H7 (cell line): ENCODE measurements around the gene IPO5. TPM values are rescaled to one million over a fixed set of nuclear protein-coding genes. Genes with fewer than 3 reads are reported as not detected.
"Not testable (repeated sequence)": the region's sequence is repeated elsewhere in the genome, so short reads cannot be mapped to it uniquely, and the experiment has no call there.

Source experiments
- DNase-seq: peaks from one replicate; pipeline ENCODE4 v3.0.0; 2012
- H3K27me3 ChIP-seq: 2 replicates; pipeline ENCODE4 v1.6.0; 2011; ENCODE audit warnings: mild to moderate bottlenecking, low read length; ENCODE audit not compliant: control insufficient read depth, insufficient read depth
- H3K36me3 ChIP-seq: replicated peaks from 2 replicates; pipeline ENCODE4 v1.5.1; 2011; ENCODE audit warnings: low read length; ENCODE audit not compliant: control insufficient read depth, insufficient read depth
- H3K4me3 ChIP-seq: 2 replicates; pipeline ENCODE4 v1.5.1; 2011; ENCODE audit warnings: low read depth, mild to moderate bottlenecking, control low read depth, low read length, moderate library complexity; ENCODE audit not compliant: insufficient read depth
- total RNA-seq: library from RNA; depleted of rRNA; stranded (reverse); fragments of >200 nt; shearing (Covaris generic); gene quantifications from 2 replicates; pipeline ENCODE4 v1.2.3, GENCODE V29; 2014

IPO5 gene
- total RNA-seq, 1 experiment from 2014 or later, result 394 TPM

DNA sequence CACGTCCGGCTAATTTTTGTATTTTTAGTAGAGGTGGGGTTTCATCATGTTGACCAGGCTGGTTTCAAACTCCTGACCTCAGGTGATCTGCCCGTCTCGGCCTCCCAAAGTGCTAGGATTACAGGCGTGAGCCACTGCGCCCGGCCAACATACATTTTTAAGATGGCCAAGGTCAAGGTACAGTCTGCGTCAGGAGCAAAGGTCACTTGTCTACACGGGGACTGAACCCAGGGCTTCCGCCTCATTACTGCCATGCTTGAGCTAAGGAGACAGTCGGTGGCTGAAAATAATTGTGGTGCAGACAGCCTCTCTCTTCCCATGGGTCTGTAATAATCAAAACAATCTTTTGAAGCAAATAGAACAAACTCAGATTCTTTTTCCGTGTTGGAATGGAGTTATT lies 94.3 kb downstream of the IPO5 start:
- H3K36me3 ChIP-seq, H3K4me3 ChIP-seq, H3K27me3 ChIP-seq, DNase-seq: not testable (repeated sequence)

DNA sequence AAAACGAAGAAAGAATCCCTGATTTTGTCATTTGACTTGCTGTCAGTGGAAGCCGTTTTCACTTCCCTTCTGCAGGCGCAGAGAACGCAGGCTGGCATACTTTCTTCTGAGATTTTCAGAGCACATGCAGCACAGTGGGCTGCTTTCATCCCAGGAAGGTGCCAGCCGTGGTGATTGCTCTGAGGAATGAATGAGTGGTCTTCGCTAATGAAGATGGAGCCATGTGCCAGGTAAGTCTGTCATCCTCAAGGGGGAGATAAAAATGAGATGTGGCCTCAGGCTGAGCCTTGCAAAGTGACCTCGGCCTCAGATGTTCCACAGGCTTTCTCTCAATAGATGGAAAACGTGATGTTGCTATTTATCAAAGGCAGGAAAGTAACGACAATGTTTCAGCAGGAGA lies 94.8 kb downstream of the IPO5 start:
- Histone ChIP-seq H3K4me3 (no peak overlapping the region), H3K36me3 (no peaks in the 10 kb centered on the region), H3K27me3 (no peaks in the 10 kb centered on the region)
- DNase-seq, result peak; percentile 45

DNA sequence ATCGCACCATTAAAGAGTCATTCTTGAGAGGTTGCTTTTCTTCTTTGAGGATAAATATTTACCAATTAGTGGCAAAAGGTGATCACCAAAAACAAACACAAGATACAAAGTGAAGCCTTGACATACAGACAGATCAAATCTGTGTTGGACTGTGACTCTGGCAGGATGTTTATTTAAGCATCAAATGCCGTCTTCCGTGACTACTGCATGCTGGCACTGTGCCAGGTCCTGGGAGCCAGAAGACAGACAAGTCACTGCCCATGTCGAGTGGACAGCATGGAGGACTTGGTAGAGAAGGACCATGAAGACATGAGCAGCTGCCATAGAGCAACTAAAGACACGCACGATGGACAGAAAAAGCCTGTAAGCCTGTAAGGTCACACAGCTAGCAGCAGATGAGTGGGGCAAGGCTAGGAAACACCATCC lies 96.6 kb downstream of the IPO5 start:
- no peak overlapping the region for H3K4me3 ChIP-seq
- no peaks in the 10 kb centered on the region for H3K27me3 ChIP-seq
- no peak for DNase-seq
- H3K36me3 ChIP-seq, result no peaks in the 10 kb centered on the region

- no peak for DNase-seq
- H3K4me3 ChIP-seq, result no peak overlapping the region
- no peaks in the 10 kb centered on the region for H3K27me3 ChIP-seq
- H3K36me3 ChIP-seq, result no peaks in the 10 kb centered on the region
These were observed 98.9 kb downstream of the IPO5 start for GRCh38 chr13:98052412-98052811.

- no peaks in the 10 kb centered on the region for H3K27me3 ChIP-seq
- no peaks in the 10 kb centered on the region for H3K36me3 ChIP-seq
- H3K4me3 ChIP-seq, result no peak overlapping the region
- no peak for DNase-seq
These were observed 100.8 kb downstream of the IPO5 start for GRCh38 chr13:98054301-98054700.

- no peaks in the 10 kb centered on the region for H3K36me3 ChIP-seq
- DNase-seq, result no peak
- no peaks in the 10 kb centered on the region for H3K27me3 ChIP-seq
- H3K4me3 ChIP-seq, result no peak overlapping the region
These were observed 102.1 kb downstream of the IPO5 start for GRCh38 chr13:98055623-98056022.

- no peak for DNase-seq
- H3K4me3 ChIP-seq, result no peak overlapping the region
- H3K27me3 ChIP-seq, result no peaks in the 10 kb centered on the region
- no peaks in the 10 kb centered on the region for H3K36me3 ChIP-seq
These were observed 103.5 kb downstream of the IPO5 start for GRCh38 chr13:98056839-98057410.

DNA sequence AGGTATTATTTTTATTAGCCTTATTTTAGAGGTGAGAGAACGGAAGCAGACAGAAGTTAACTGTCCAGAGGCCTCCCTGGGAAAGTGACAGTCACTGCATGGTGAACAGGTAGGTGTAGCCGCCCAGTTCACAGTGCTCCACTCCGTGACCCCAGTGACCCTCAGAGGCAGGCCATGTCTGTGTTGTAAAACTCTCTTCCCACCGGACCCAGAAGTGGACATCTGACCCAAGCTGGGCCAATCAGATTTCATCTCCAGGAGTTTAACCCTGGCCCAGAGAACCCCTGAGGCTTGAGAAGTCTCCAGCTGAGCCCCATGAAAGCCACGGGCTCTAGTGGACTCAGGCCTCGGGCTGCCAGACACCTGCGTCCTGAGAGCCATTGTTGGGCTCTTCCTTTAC lies 105.8 kb downstream of the IPO5 start:
- H3K4me3 ChIP-seq, result no peak overlapping the region
- H3K36me3 ChIP-seq, result no peaks in the 10 kb centered on the region
- no peaks in the 10 kb centered on the region for H3K27me3 ChIP-seq
- DNase-seq, result no peak

DNA sequence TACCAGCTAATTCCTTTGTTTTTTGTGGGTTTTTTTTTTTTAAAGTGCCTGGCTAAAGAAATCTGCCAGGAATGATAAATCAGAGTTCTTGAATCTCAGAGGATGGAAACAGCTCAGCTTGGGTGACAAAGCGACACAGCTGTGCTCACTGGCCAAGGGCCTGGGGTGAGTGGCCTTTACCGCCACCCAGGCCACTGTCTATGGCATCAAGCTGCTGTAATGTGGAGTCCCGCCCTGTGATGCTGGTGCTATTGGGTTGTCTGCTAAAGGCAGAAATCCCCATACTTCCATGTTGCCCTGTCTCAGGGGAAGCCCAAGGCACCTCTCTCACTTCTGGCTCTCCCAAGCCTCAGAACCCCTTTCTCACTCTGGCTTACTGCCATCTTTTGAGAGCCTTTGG lies 106.8 kb downstream of the IPO5 start:
- no peak for DNase-seq
- Histone ChIP-seq H3K4me3 (no peak overlapping the region), H3K27me3 (no peaks in the 10 kb centered on the region), H3K36me3 (no peaks in the 10 kb centered on the region)

- Histone ChIP-seq H3K4me3 (no peak overlapping the region), H3K27me3 (no peaks in the 10 kb centered on the region)
These were observed 112.0 kb downstream of the IPO5 start for GRCh38 chr13:98065468-98065867.

DNA sequence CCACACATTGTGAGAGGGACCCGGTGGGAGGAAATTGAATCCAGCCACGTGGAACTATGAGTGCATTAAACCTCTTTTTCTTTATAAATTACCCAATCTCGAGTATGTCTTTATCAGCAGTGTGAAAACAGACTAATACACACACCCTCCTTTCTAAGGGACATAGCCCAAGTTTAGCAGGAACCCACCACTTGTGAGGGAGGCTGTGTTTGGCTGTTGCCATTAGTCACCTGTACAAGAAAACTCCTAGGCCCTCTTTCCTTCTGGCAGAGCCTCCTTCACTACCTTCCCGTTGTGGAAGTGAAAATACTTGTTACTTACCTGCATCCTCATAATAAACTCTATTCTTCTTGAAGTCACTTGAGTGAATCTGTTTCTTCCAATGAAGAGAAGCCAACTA lies 113.2 kb downstream of the IPO5 start:
- H3K36me3 ChIP-seq, result no peaks in the 10 kb centered on the region
- no peak overlapping the region for H3K4me3 ChIP-seq
- no peak for DNase-seq
- no peaks in the 10 kb centered on the region for H3K27me3 ChIP-seq

More at GRCh38 chr13:98065468-98065867, 112.0 kb downstream of the IPO5 start:
- H3K36me3 ChIP-seq, result no peaks in the 10 kb centered on the region
- no peak for DNase-seq

DNA sequence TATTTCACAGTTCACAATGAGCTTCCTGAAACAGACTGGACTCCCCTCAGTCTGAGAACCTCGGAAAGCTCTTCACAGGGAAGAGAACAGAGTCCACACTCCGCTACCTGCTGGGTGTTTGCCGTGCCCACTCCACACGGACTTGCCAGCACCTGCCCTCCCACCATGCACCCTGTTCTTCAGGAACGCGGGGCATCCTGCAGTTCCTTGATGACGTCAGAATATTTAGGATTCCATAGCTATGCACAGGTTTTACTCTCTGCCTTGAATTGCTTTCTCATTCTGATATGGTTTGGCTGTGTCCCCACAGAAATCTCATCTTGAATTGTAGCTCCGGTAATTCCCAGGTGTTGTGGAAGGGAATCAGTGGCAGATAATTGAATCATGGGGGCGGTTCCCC lies 115.0 kb downstream of the IPO5 start:
- DNase-seq, result no peak
- Histone ChIP-seq H3K36me3 (no peaks in the 10 kb centered on the region), H3K27me3 (no peaks in the 10 kb centered on the region), H3K4me3 (no peak overlapping the region)

- H3K27me3 ChIP-seq, result no peaks in the 10 kb centered on the region
- DNase-seq, result no peak
- no peaks in the 10 kb centered on the region for H3K36me3 ChIP-seq
- no peak overlapping the region for H3K4me3 ChIP-seq
These were observed 116.5 kb downstream of the IPO5 start for GRCh38 chr13:98069985-98070384.

GRCh38 chr13:98071316-98071715 lies 117.8 kb downstream of the IPO5 start:
- Histone ChIP-seq H3K4me3 (no peak overlapping the region), H3K27me3 (no peaks in the 10 kb centered on the region), H3K36me3 (no peaks in the 10 kb centered on the region)
- no peak for DNase-seq

DNA sequence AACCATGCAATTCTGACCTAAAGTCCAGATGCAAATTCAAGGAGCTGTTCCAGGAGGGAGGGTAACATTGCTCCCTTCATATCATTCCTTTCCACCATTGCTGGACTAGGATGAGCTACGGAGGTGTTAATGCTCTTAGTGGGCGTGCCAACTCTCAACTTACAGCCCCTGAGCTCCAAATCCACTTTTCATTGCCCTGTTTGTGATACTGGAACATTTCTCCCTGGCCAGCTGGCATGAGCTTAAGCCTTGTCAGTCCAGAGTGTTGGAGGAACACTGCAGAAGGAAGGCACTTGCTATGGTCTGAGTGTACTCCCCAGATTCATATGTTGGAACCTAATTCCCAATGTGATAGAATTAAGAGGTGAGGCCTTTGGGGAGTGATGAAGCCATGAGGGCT lies 119.0 kb downstream of the IPO5 start:
- Histone ChIP-seq H3K36me3 (no peaks in the 10 kb centered on the region), H3K27me3 (no peaks in the 10 kb centered on the region), H3K4me3 (no peak overlapping the region)
- DNase-seq, result no peak
